Erythroblast (primary cell): ENCODE data around the gene HSFX4.

ENCODE experiments used
- DNase-seq, 2 experiments: peaks; one replicate each; lab custom pipeline; 2025; lab: John Stamatoyannopoulos, UW
- GATA1 ChIP-seq: IDR thresholded peaks from 2 replicates; pipeline ENCODE4 v1.6.1; 2011; ENCODE audit warnings: low read depth, mild to moderate bottlenecking, control low read depth, low read length, moderate library complexity
- POLR2A ChIP-seq: IDR thresholded peaks from 2 replicates; pipeline ENCODE4 v1.6.1; 2011; ENCODE audit warnings: mild to moderate bottlenecking, low read length

HSFX4 gene

GRCh38 chrX:149962010-149962409 lies 32.6 kb downstream of the HSFX4 start:
- no peak for DNase-seq
- TF ChIP-seq POLR2A, result no peak
- TF ChIP-seq GATA1, result no peak

- DNase-seq, result peak; percentile 12 to 35
- TF ChIP-seq GATA1 (no peak), POLR2A (no peak)
These were observed 33.7 kb downstream of the HSFX4 start for GRCh38 chrX:149962859-149963757.

DNA sequence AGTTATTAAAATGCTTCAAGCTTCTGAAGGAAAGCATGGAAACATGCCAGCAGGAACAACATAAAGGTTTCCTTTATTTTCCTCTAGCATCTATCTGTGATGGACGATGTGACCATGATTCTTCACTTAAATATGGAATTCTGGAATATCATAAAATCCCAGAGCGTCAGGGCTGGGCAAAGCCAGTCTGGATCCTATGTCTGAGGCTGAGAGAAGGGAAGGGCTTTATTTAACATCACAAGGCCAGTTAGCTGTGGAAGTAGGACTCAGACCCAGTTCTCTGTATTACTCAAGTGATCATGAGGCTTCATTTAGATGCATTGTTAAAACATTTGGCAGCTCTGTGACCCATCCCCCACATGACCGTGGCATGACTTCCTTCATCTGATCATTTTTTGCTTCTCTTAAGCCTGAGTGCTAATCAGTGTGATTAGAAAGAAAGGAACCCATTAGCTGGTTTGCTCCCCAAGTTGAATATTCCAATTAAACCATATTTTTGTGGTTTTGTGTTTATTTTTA lies 49.8 kb downstream of the HSFX4 start:
- DNase-seq, result no peak
- TF ChIP-seq POLR2A (no peak), GATA1 (no peak)
